Adipocyte (in vitro differentiated cells): ENCODE measurements around the gene ITGB5.

Experiments
- DNase-seq: peaks from one replicate; pipeline ENCODE4 v3.0.0-alpha.2; 2015; ENCODE audit warnings: low read depth
- H3K27me3 ChIP-seq: replicated peaks from 2 replicates; pipeline ENCODE4 v1.7.0; 2013; ENCODE audit warnings: mild to moderate bottlenecking, low read length, moderate library complexity; ENCODE audit not compliant: control insufficient read depth, insufficient read depth
- H3K36me3 ChIP-seq: 2 replicates; pipeline ENCODE4 v1.7.0; 2013; ENCODE audit warnings: low read length, mild to moderate bottlenecking, moderate library complexity; ENCODE audit not compliant: control insufficient read depth, insufficient read depth, severe bottlenecking
- H3K4me1 ChIP-seq: 2 replicates; pipeline ENCODE4 v1.7.0; 2013; ENCODE audit warnings: mild to moderate bottlenecking, low read length, moderate library complexity; ENCODE audit not compliant: control insufficient read depth, insufficient read depth
- H3K4me3 ChIP-seq: 2 replicates; pipeline ENCODE4 v1.7.0; 2013; ENCODE audit warnings: mild to moderate bottlenecking, low read length, moderate library complexity
- H3K9ac ChIP-seq: 2 replicates; pipeline ENCODE4 v1.7.0; 2013; ENCODE audit warnings: mild to moderate bottlenecking, low read length, moderate library complexity
- H3K9me3 ChIP-seq: 2 replicates; pipeline ENCODE4 v1.7.0; 2013; ENCODE audit warnings: mild to moderate bottlenecking, low read length, moderate library complexity; ENCODE audit not compliant: control insufficient read depth

Gene ITGB5

GRCh38 chr3:124804875-124805274 is 82.3 kb downstream of the ITGB5 start:
- Histone ChIP-seq H3K9ac (no peak overlapping the region), H3K36me3 (peaks cover 56% of the 10 kb centered on the region), H3K4me1 (peaks cover 28% of the 10 kb centered on the region), H3K27me3 (no peaks in the 10 kb centered on the region), H3K9me3 (no peaks in the 10 kb centered on the region), H3K4me3 (no peak overlapping the region)
- no peak for DNase-seq

GRCh38 chr3:124802702-124803101 is 84.5 kb downstream of the ITGB5 start:
- no peaks in the 10 kb centered on the region for H3K27me3 ChIP-seq
- DNase-seq = no peak
- H3K4me3 ChIP-seq = no peak overlapping the region
- H3K4me1 ChIP-seq = peaks cover 14% of the 10 kb centered on the region
- H3K36me3 ChIP-seq = peaks cover 52% of the 10 kb centered on the region
- no peak overlapping the region for H3K9ac ChIP-seq
- H3K9me3 ChIP-seq = no peaks in the 10 kb centered on the region

- Histone ChIP-seq H3K9ac (no peak overlapping the region), H3K9me3 (no peaks in the 10 kb centered on the region), H3K36me3 (peaks cover 54% of the 10 kb centered on the region), H3K27me3 (no peaks in the 10 kb centered on the region), H3K4me1 (peaks cover 14% of the 10 kb centered on the region), H3K4me3 (no peak overlapping the region)
- no peak for DNase-seq
These were observed 85.0 kb downstream of the ITGB5 start for GRCh38 chr3:124802061-124802698.

- H3K4me1 ChIP-seq = peaks cover 14% of the 10 kb centered on the region
- H3K36me3 ChIP-seq = peaks cover 56% of the 10 kb centered on the region
- H3K9me3 ChIP-seq = no peaks in the 10 kb centered on the region
- no peaks in the 10 kb centered on the region for H3K27me3 ChIP-seq
- no peak overlapping the region for H3K4me3 ChIP-seq
- peak; percentile 19 for DNase-seq
- peak overlapping the region; percentile 5 for H3K9ac ChIP-seq
These were observed 86.5 kb downstream of the ITGB5 start for GRCh38 chr3:124800511-124801258.

- H3K9ac ChIP-seq = no peak overlapping the region
- H3K36me3 ChIP-seq = peaks cover 56% of the 10 kb centered on the region
- H3K4me1 ChIP-seq = peaks cover 14% of the 10 kb centered on the region
- no peaks in the 10 kb centered on the region for H3K27me3 ChIP-seq
- H3K4me3 ChIP-seq = no peak overlapping the region
- no peaks in the 10 kb centered on the region for H3K9me3 ChIP-seq
- DNase-seq = no peak
These were observed 87.1 kb downstream of the ITGB5 start for GRCh38 chr3:124800076-124800475.

- Histone ChIP-seq H3K9me3 (no peaks in the 10 kb centered on the region), H3K4me3 (no peak overlapping the region), H3K27me3 (no peaks in the 10 kb centered on the region), H3K36me3 (peaks cover 60% of the 10 kb centered on the region), H3K9ac (no peak overlapping the region), H3K4me1 (peaks cover 14% of the 10 kb centered on the region)
- DNase-seq = no peak
These were observed 87.5 kb downstream of the ITGB5 start for GRCh38 chr3:124799676-124800075.

GRCh38 chr3:124797426-124797945 is 89.7 kb downstream of the ITGB5 start:
- Histone ChIP-seq H3K9ac (no peak overlapping the region), H3K27me3 (no peaks in the 10 kb centered on the region), H3K4me1 (peaks cover 29% of the 10 kb centered on the region), H3K36me3 (peaks cover 51% of the 10 kb centered on the region), H3K9me3 (no peaks in the 10 kb centered on the region), H3K4me3 (no peak overlapping the region)
- DNase-seq = no peak

- peaks cover 39% of the 10 kb centered on the region for H3K4me1 ChIP-seq
- no peak overlapping the region for H3K9ac ChIP-seq
- no peak overlapping the region for H3K4me3 ChIP-seq
- DNase-seq = no peak
- no peaks in the 10 kb centered on the region for H3K9me3 ChIP-seq
- peaks cover 41% of the 10 kb centered on the region for H3K36me3 ChIP-seq
- no peaks in the 10 kb centered on the region for H3K27me3 ChIP-seq
These were observed 90.7 kb downstream of the ITGB5 start for GRCh38 chr3:124796477-124796876.

GRCh38 chr3:124793054-124793739 is 94.0 kb downstream of the ITGB5 start:
- no peaks in the 10 kb centered on the region for H3K9me3 ChIP-seq
- no peaks in the 10 kb centered on the region for H3K27me3 ChIP-seq
- peaks cover 36% of the 10 kb centered on the region for H3K4me1 ChIP-seq
- peaks cover 37% of the 10 kb centered on the region for H3K36me3 ChIP-seq
- H3K4me3 ChIP-seq = no peak overlapping the region
- DNase-seq = peak; percentile 7
- H3K9ac ChIP-seq = peak overlapping the region; percentile 69

GRCh38 chr3:124792341-124793040 is 94.7 kb downstream of the ITGB5 start:
- no peaks in the 10 kb centered on the region for H3K9me3 ChIP-seq
- H3K36me3 ChIP-seq = peaks cover 34% of the 10 kb centered on the region
- H3K27me3 ChIP-seq = no peaks in the 10 kb centered on the region
- H3K4me1 ChIP-seq = peaks cover 38% of the 10 kb centered on the region
- peak overlapping the region; percentile 69 for H3K9ac ChIP-seq
- DNase-seq = peak; percentile 23
- no peak overlapping the region for H3K4me3 ChIP-seq
